Measurements from ENCODE around the gene TOGARAM2.

- TF ChIP-seq, protein P1, sequence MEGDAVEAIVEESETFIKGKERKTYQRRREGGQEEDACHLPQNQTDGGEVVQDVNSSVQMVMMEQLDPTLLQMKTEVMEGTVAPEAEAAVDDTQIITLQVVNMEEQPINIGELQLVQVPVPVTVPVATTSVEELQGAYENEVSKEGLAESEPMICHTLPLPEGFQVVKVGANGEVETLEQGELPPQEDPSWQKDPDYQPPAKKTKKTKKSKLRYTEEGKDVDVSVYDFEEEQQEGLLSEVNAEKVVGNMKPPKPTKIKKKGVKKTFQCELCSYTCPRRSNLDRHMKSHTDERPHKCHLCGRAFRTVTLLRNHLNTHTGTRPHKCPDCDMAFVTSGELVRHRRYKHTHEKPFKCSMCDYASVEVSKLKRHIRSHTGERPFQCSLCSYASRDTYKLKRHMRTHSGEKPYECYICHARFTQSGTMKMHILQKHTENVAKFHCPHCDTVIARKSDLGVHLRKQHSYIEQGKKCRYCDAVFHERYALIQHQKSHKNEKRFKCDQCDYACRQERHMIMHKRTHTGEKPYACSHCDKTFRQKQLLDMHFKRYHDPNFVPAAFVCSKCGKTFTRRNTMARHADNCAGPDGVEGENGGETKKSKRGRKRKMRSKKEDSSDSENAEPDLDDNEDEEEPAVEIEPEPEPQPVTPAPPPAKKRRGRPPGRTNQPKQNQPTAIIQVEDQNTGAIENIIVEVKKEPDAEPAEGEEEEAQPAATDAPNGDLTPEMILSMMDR (optimal IDR thresholded peaks at IDR 0.05 in 1 of 3, IDR thresholded peaks at IDR 0.05 in 1 of 3, conservative IDR thresholded peaks at IDR 0.05 in 1 of 3; ENCODE audit: extremely low read depth in 1 of 3, insufficient read depth in 2 of 3, low read length in 3 of 3), result no peak
- TF ChIP-seq EZH2 (IDR thresholded peaks at IDR 0.05; ENCODE audit: low read length), result no peak
Measured at GRCh38 chr2:29006980-29007301, 25.8 kb downstream of the TOGARAM2 start.

Measured in keratinocyte (primary cell).